ENCODE data around the gene RAPGEF6. TPM values are rescaled to one million over a fixed set of nuclear protein-coding genes. Genes with fewer than 3 reads are reported as not detected.

RAPGEF6 gene
- total RNA-seq, 2 donors from 2014 or later: 15.5 to 43.0 TPM

- Histone ChIP-seq H3K36me3 (no peaks in the 10 kb centered on the region), H3K4me1 (replicated peaks) (no peaks in the 10 kb centered on the region), H3K27me3 (replicated peaks; ENCODE audit: insufficient read depth) (no peaks in the 10 kb centered on the region), H3K27ac (no peak overlapping the region), H3K9me3 (no peaks in the 10 kb centered on the region), H3K4me3 (no peak overlapping the region)
- no peak for DNase-seq (ENCODE audit: low spot score)
- 96% methylated on average over 3 of the region's 3 CpGs for WGBS
- no peak for TF ChIP-seq POLR2AphosphoS5 (IDR thresholded peaks at IDR 0.05)
- TF ChIP-seq CTCF (IDR thresholded peaks at IDR 0.05): no peak
- no peak for TF ChIP-seq POLR2A (IDR thresholded peaks at IDR 0.05)
- intact Hi-C loops (cut with DNase I): no loop called here
Observed at GRCh38 chr5:131396015-131396414, 239.0 kb downstream of the RAPGEF6 start.

GRCh38 chr5:131394128-131394527, 240.9 kb downstream of the RAPGEF6 start:
- TF ChIP-seq CTCF (IDR thresholded peaks at IDR 0.05): no peak
- TF ChIP-seq POLR2AphosphoS5 (IDR thresholded peaks at IDR 0.05): peak; percentile 73
- intact Hi-C loops (cut with DNase I): no loop called here
- Histone ChIP-seq H3K27me3 (replicated peaks; ENCODE audit: insufficient read depth) (no peaks in the 10 kb centered on the region), H3K27ac (no peak overlapping the region), H3K4me1 (replicated peaks) (no peaks in the 10 kb centered on the region), H3K9me3 (no peaks in the 10 kb centered on the region), H3K36me3 (no peaks in the 10 kb centered on the region), H3K4me3 (no peak overlapping the region)
- peak; percentile 53 for DNase-seq (ENCODE audit: low spot score)
- 41% methylated on average over 4 of the region's 4 CpGs for WGBS

GRCh38 chr5:131393498-131393968, 241.5 kb downstream of the RAPGEF6 start:
- TF ChIP-seq CTCF (IDR thresholded peaks at IDR 0.05) (no peak), POLR2A (IDR thresholded peaks at IDR 0.05) (no peak), POLR2AphosphoS5 (IDR thresholded peaks at IDR 0.05) (no peak)
- intact Hi-C loops (cut with DNase I): no loop called here
- no peaks in the 10 kb centered on the region for H3K9me3 ChIP-seq
- H3K36me3 ChIP-seq: no peaks in the 10 kb centered on the region
- H3K4me3 ChIP-seq: no peak overlapping the region
- H3K4me1 ChIP-seq (replicated peaks): no peaks in the 10 kb centered on the region
- no peak for DNase-seq (ENCODE audit: low spot score)
- no peaks in the 10 kb centered on the region for H3K27me3 ChIP-seq (replicated peaks; ENCODE audit: insufficient read depth)
- WGBS: 43% methylated on average over 5 of the region's 5 CpGs
- H3K27ac ChIP-seq: no peak overlapping the region

GRCh38 chr5:131392466-131393095, 242.4 kb downstream of the RAPGEF6 start:
- WGBS: 68% methylated on average over 5 of the region's 5 CpGs
- Histone ChIP-seq H3K4me1 (replicated peaks) (no peaks in the 10 kb centered on the region), H3K4me3 (no peak overlapping the region), H3K36me3 (no peaks in the 10 kb centered on the region), H3K27ac (no peak overlapping the region), H3K9me3 (no peaks in the 10 kb centered on the region), H3K27me3 (replicated peaks; ENCODE audit: insufficient read depth) (no peaks in the 10 kb centered on the region)
- DNase-seq (ENCODE audit: low spot score): no peak
- intact Hi-C loops (cut with DNase I): no loop called here
- TF ChIP-seq POLR2AphosphoS5 (IDR thresholded peaks at IDR 0.05) (no peak), POLR2A (IDR thresholded peaks at IDR 0.05) (no peak), CTCF (IDR thresholded peaks at IDR 0.05) (no peak)

GRCh38 chr5:131389869-131390265, 245.2 kb downstream of the RAPGEF6 start:
- WGBS: 39% methylated on average over 1 of the region's 1 CpG

More at GRCh38 chr5:131389869-131390265, 245.2 kb downstream of the RAPGEF6 start:
- no peaks in the 10 kb centered on the region for H3K36me3 ChIP-seq
- intact Hi-C loops (cut with DNase I): no loop called here
- H3K4me3 ChIP-seq: no peak overlapping the region
- no peak overlapping the region for H3K27ac ChIP-seq
- no peaks in the 10 kb centered on the region for H3K4me1 ChIP-seq (replicated peaks)
- no peak for DNase-seq (ENCODE audit: low spot score)
- no peak for TF ChIP-seq CTCF (IDR thresholded peaks at IDR 0.05)
- TF ChIP-seq POLR2A (IDR thresholded peaks at IDR 0.05): no peak
- no peak for TF ChIP-seq POLR2AphosphoS5 (IDR thresholded peaks at IDR 0.05)
- H3K27me3 ChIP-seq (replicated peaks; ENCODE audit: insufficient read depth): no peaks in the 10 kb centered on the region
- H3K9me3 ChIP-seq: no peaks in the 10 kb centered on the region
